Caco-2 (cell line): ENCODE results near the gene GPC6. TPM values are rescaled to one million over a fixed set of nuclear protein-coding genes. Genes with fewer than 3 reads are reported as not detected.
"Not testable (repeated sequence)": the region's sequence is repeated elsewhere in the genome, so short reads cannot be mapped to it uniquely, and the experiment has no call there.

Experiments
- BruUV-seq: library from RNA; stranded (reverse); fragments of 400-500 nt; replicated peaks from 2 replicates; lab custom pipeline; 2021; lab: Mats Ljungman, UMichigan
- CTCF ChIA-PET: fragments of 300-600 bp; sonication (Branson Sonifier 250); formaldehyde crosslinking; loops from one replicate; lab custom pipeline; 2022; ENCODE audit warnings: antibody characterized with exemption; lab: Charles Lee
- POLR2A ChIA-PET: fragments of 300-600 bp; sonication (Branson Sonifier 250); formaldehyde crosslinking; loops from one replicate; lab custom pipeline; 2022; ENCODE audit warnings: antibody characterized with exemption; lab: Charles Lee
- DNase-seq, 2 experiments: peaks; one replicate each; pipeline versions ENCODE4 v3.0.0 to v3.0.0-alpha.2; 2020 to 2022
- H3K27me3 ChIP-seq: replicated peaks from 2 replicates; pipeline ENCODE4 v1.6.0; 2011; ENCODE audit warnings: low read length; ENCODE audit not compliant: control insufficient read depth, insufficient read depth
- H3K36me3 ChIP-seq: 2 replicates; pipeline ENCODE4 v1.5.1; 2011; ENCODE audit warnings: low read length; ENCODE audit not compliant: control insufficient read depth, insufficient read depth
- H3K4me1 ChIP-seq: fragments of 250-450 bp; sonication (Bioruptor Pico); 2 replicates; pipeline ENCODE4 v1.5.1; 2020; ENCODE audit warnings: mild to moderate bottlenecking
- H3K4me3 ChIP-seq: 2 replicates; pipeline ENCODE4 v1.5.1; 2011; ENCODE audit warnings: low read depth, mild to moderate bottlenecking, control low read depth, low read length
- H3K9me3 ChIP-seq: fragments of 250-450 bp; sonication (Bioruptor Pico); 2 replicates; pipeline ENCODE4 v1.5.1; 2020; ENCODE audit warnings: mild to moderate bottlenecking, moderate library complexity
- H3K27ac Mint-ChIP-seq: one replicate; pipeline ENCODE4 v1.8.0; 2022; ENCODE audit warnings: mixed read lengths; ENCODE audit not compliant: unreplicated experiment
- H3K27me3 Mint-ChIP-seq: one replicate; pipeline ENCODE4 v1.8.0; 2022; ENCODE audit warnings: mixed read lengths; ENCODE audit not compliant: insufficient read depth, unreplicated experiment
- H3K36me3 Mint-ChIP-seq: one replicate; pipeline ENCODE4 v1.8.0; 2022; ENCODE audit warnings: mild to moderate bottlenecking, mixed read lengths; ENCODE audit not compliant: insufficient read depth, unreplicated experiment
- H3K4me1 Mint-ChIP-seq: one replicate; pipeline ENCODE4 v1.8.0; 2022; ENCODE audit warnings: low read depth, mixed read lengths; ENCODE audit not compliant: unreplicated experiment
- H3K4me3 Mint-ChIP-seq: one replicate; pipeline ENCODE4 v1.8.0; 2022; ENCODE audit warnings: mild to moderate bottlenecking, moderate library complexity, mixed read lengths; ENCODE audit not compliant: unreplicated experiment
- H3K9me3 Mint-ChIP-seq: one replicate; pipeline ENCODE4 v1.8.0; 2022; ENCODE audit warnings: mixed read lengths; ENCODE audit not compliant: unreplicated experiment
- CTCF ChIP-seq, 2 experiments: fragments of 200-600 bp in 1 of 2; IDR thresholded peaks; 1 replicate in 1 of 2; 2 replicates in 1 of 2; pipeline versions ENCODE4 v1.5.1 to v1.8.0; 2011 to 2022; ENCODE audit warnings: antibody characterized with exemption in 1 of 2, control low read depth in 1 of 2, inconsistent platforms in 1 of 2, low read depth in 1 of 2, low read length in 1 of 2, mild to moderate bottlenecking in 1 of 2, moderate library complexity in 1 of 2; ENCODE audit not compliant: insufficient read depth in 1 of 2, severe bottlenecking in 1 of 2, unreplicated experiment in 1 of 2
- intact Hi-C: fragments of 100-400 bp; cut with micrococcal nuclease; formaldehyde crosslinking; loops from one replicate; pipeline ENCODE4 v1.10.0; 2022; ENCODE audit not compliant: unreplicated experiment
- total RNA-seq: library from RNA; stranded (reverse); gene quantifications from 2 replicates; pipeline ENCODE4 v1.2.3, GENCODE V29; 2022

GPC6 gene
- total RNA-seq, 1 experiment from 2014 or later, result 0.16 TPM

GRCh38 chr13:93476175-93476574, 249.6 kb downstream of the GPC6 start:
- Mint-ChIP-seq H3K4me1 (no peaks in the 10 kb centered on the region), H3K4me3 (no peak overlapping the region), H3K9me3 (no peaks in the 10 kb centered on the region), H3K36me3 (no peaks in the 10 kb centered on the region), H3K27me3 (no peaks in the 10 kb centered on the region), H3K27ac (no peak overlapping the region)
- no peak for TF ChIP-seq CTCF (IDR thresholded peaks at IDR 0.05; ENCODE audit: insufficient read depth in 1 of 2, low read depth in 1 of 2, low read length in 1 of 2, severe bottlenecking in 1 of 2, unreplicated experiment in 1 of 2)
- intact Hi-C loops, result no loop called here
- ChIA-PET CTCF (no interaction called here), POLR2A (no interaction called here)
- Histone ChIP-seq H3K9me3 (no peaks in the 10 kb centered on the region), H3K4me3 (no peak overlapping the region), H3K36me3 (no peaks in the 10 kb centered on the region), H3K4me1 (no peaks in the 10 kb centered on the region), H3K27me3 (no peaks in the 10 kb centered on the region)
- no peak for DNase-seq
- no TSS peak for BruUV-seq

GRCh38 chr13:93477238-93477637, 250.6 kb downstream of the GPC6 start:
- intact Hi-C loops, result no loop called here
- BruUV-seq, result no TSS peak

DNA sequence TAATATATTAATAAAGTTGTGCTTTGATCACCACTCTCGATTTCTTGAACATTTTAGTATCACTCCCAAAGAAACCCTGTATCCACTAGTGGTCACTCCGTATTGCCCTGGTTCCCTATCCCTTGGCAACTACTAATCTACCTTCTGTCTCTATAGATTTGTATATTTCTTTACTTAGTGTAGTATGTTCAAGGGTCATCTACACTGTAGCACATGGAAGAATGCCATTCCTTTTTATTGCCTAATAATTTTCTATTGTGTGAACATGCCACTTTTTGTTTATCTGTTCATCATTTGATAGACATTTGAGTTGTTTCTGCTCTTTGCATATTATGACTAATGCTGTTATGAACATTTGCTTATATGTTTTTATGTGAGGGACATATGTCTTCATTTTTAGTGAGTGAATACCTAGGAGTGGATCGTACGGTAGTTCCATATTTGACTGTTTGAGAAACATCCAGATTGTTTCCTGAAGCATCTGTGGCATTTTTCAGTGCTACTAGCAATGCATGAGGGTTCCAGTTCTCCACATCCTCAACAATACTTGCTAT, 254.0 kb downstream of the GPC6 start:
- ChIA-PET CTCF (no interaction called here), POLR2A (no interaction called here)
- intact Hi-C loops, result no loop called here
- H3K4me3 Mint-ChIP-seq, result no peak overlapping the region
- H3K27me3 Mint-ChIP-seq, result no peaks in the 10 kb centered on the region
- BruUV-seq, result no TSS peak
- TF ChIP-seq CTCF (IDR thresholded peaks at IDR 0.05; ENCODE audit: insufficient read depth in 1 of 2, low read depth in 1 of 2, low read length in 1 of 2, severe bottlenecking in 1 of 2, unreplicated experiment in 1 of 2), result no peak
- H3K4me1 Mint-ChIP-seq, result no peaks in the 10 kb centered on the region
- no peaks in the 10 kb centered on the region for H3K9me3 ChIP-seq
- no peaks in the 10 kb centered on the region for H3K27me3 ChIP-seq
- no peaks in the 10 kb centered on the region for H3K4me1 ChIP-seq
- H3K36me3 ChIP-seq, result no peaks in the 10 kb centered on the region
- H3K36me3 Mint-ChIP-seq, result no peaks in the 10 kb centered on the region
- H3K27ac Mint-ChIP-seq, result no peak overlapping the region
- DNase-seq, result no peak
- no peaks in the 10 kb centered on the region for H3K9me3 Mint-ChIP-seq
- no peak overlapping the region for H3K4me3 ChIP-seq

More at GRCh38 chr13:93477238-93477637, 250.6 kb downstream of the GPC6 start:
- Mint-ChIP-seq H3K27ac (no peak overlapping the region), H3K4me1 (no peaks in the 10 kb centered on the region), H3K4me3 (no peak overlapping the region), H3K36me3 (no peaks in the 10 kb centered on the region), H3K27me3 (no peaks in the 10 kb centered on the region), H3K9me3 (no peaks in the 10 kb centered on the region)
- ChIA-PET CTCF (no interaction called here), POLR2A (no interaction called here)
- TF ChIP-seq CTCF (IDR thresholded peaks at IDR 0.05; ENCODE audit: insufficient read depth in 1 of 2, low read depth in 1 of 2, low read length in 1 of 2, severe bottlenecking in 1 of 2, unreplicated experiment in 1 of 2), result no peak
- H3K27me3 ChIP-seq, result no peaks in the 10 kb centered on the region
- no peaks in the 10 kb centered on the region for H3K9me3 ChIP-seq
- no peaks in the 10 kb centered on the region for H3K36me3 ChIP-seq
- no peak overlapping the region for H3K4me3 ChIP-seq
- no peaks in the 10 kb centered on the region for H3K4me1 ChIP-seq
- no peak for DNase-seq

DNA sequence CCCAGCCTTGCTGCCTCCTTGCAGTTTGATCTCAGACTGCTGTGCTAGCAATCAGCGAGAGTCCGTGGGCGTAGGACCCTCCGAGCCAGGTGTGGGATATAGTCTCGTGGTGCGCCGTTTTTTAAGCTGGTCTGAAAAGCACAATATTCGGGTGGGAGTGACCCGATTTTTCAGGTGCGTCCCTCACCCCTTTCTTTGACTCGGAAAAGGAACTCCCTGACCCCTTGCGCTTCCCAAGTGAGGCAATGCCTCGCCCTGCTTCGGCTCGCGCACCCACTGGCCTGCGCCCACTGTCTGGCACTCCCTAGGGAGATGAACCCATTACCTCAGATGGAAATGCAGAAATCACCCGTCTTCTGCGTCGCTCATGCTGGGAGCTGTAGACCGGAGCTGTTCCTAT, 269.5 kb downstream of the GPC6 start:
- H3K9me3 ChIP-seq, H3K27me3 ChIP-seq, H3K4me3 Mint-ChIP-seq, H3K4me1 Mint-ChIP-seq, H3K27me3 Mint-ChIP-seq, BruUV-seq, CTCF ChIA-PET, intact Hi-C loops, H3K36me3 Mint-ChIP-seq, H3K27ac Mint-ChIP-seq, DNase-seq, POLR2A ChIA-PET, H3K4me1 ChIP-seq, H3K36me3 ChIP-seq, H3K4me3 ChIP-seq, H3K9me3 Mint-ChIP-seq: not testable (repeated sequence)
